Activated CD8-positive, alpha-beta T cell treated with anti-CD3 and anti-CD28 coated beads, Interleukin-2, amount 10 ng/mL, durations not matched to agents 7 days and 5 days (primary cell): ENCODE results near the gene ZNF429. TPM values are rescaled to one million over a fixed set of nuclear protein-coding genes. Genes with fewer than 3 reads are reported as not detected.

Experiments
- ATAC-seq: fragments of 150-1000 bp; cut with Tn5 transposase; one replicate; pipeline ENCODE4 v1.10.0; 2021; ENCODE audit warnings: moderate library complexity
- CTCF ChIA-PET: fragments of 350-600 bp; sonication (Branson Sonifier 250); formaldehyde crosslinking; loops from one replicate; lab custom pipeline; 2021; ENCODE audit warnings: antibody characterized with exemption; lab: Charles Lee
- POLR2A ChIA-PET: fragments of 350-600 bp; sonication (Branson Sonifier 250); formaldehyde crosslinking; loops from one replicate; lab custom pipeline; 2021; ENCODE audit warnings: antibody characterized with exemption; lab: Charles Lee
- DNase-seq: peaks from one replicate; pipeline ENCODE4 v3.0.0-alpha.2; 2020
- H3K27ac Mint-ChIP-seq: one replicate; pipeline ENCODE4 v1.8.0; 2021; ENCODE audit warnings: mild to moderate bottlenecking, mixed read lengths
- H3K27me3 Mint-ChIP-seq: one replicate; pipeline ENCODE4 v1.8.0; 2021; ENCODE audit warnings: low read depth, mixed read lengths
- H3K36me3 Mint-ChIP-seq: one replicate; pipeline ENCODE4 v1.8.0; 2021; ENCODE audit warnings: low read depth, mixed read lengths
- H3K4me1 Mint-ChIP-seq: one replicate; pipeline ENCODE4 v1.8.0; 2021; ENCODE audit warnings: low read depth, mixed read lengths
- H3K4me3 Mint-ChIP-seq: one replicate; pipeline ENCODE4 v1.8.0; 2021; ENCODE audit warnings: mild to moderate bottlenecking, mixed read lengths
- H3K9me3 Mint-ChIP-seq: one replicate; pipeline ENCODE4 v1.8.0; 2022; ENCODE audit warnings: mixed read lengths; ENCODE audit not compliant: insufficient read depth
- total RNA-seq, 2 experiments: library from RNA; stranded (reverse); gene quantifications; one replicate each; pipeline ENCODE4 v1.2.3, GENCODE V29; 2021

Gene ZNF429
- total RNA-seq, 2 experiments from 2014 or later, result 13.0 to 14.0 TPM

- DNase-seq (peak; percentile 38), ATAC-seq (peak; percentile 47)
- Mint-ChIP-seq H3K27ac (peak overlapping the region; percentile 48), H3K27me3 (no peaks in the 10 kb centered on the region), H3K4me1 (peaks cover 29% of the 10 kb centered on the region), H3K4me3 (peak overlapping the region; percentile 0), H3K9me3 (peaks cover 29% of the 10 kb centered on the region), H3K36me3 (peaks cover 15% of the 10 kb centered on the region)
- POLR2A ChIA-PET, result interaction anchor here (2.1 to 2.8 kb wide), 2 partner anchors 11 to 74 kb away, joined by 9 to 18 read pairs; partner anchors contain the start of gene ZNF429
- CTCF ChIA-PET, result interaction anchor here (0.6 to 1.1 kb wide), 3 partner anchors 11 to 77 kb away, joined by 3 read pairs; no protein-coding TSS in a partner anchor
These were observed 74.7 kb downstream of the ZNF429 start for GRCh38 chr19:21580101-21580500.

- H3K4me1 Mint-ChIP-seq, result peaks cover 31% of the 10 kb centered on the region
- POLR2A ChIA-PET, result interaction anchor here (2.1 to 2.8 kb wide), 2 partner anchors 12 to 75 kb away, joined by 9 to 18 read pairs; partner anchors contain the start of gene ZNF429
- peak overlapping the region; percentile 0 for H3K4me3 Mint-ChIP-seq
- H3K27me3 Mint-ChIP-seq, result no peaks in the 10 kb centered on the region
- CTCF ChIA-PET, result interaction anchor here (1.1 kb wide), 1 partner anchor 11 kb away, joined by 3 read pairs; no protein-coding TSS in a partner anchor
- peaks cover 15% of the 10 kb centered on the region for H3K36me3 Mint-ChIP-seq
- peaks cover 26% of the 10 kb centered on the region for H3K9me3 Mint-ChIP-seq
- no peak for ATAC-seq
- no peak for DNase-seq
- peak overlapping the region; percentile 48 for H3K27ac Mint-ChIP-seq
These were observed 75.4 kb downstream of the ZNF429 start for GRCh38 chr19:21580818-21581217.

- Mint-ChIP-seq H3K27me3 (no peaks in the 10 kb centered on the region), H3K27ac (no peak overlapping the region), H3K9me3 (peaks cover 20% of the 10 kb centered on the region), H3K36me3 (peaks cover 15% of the 10 kb centered on the region), H3K4me1 (peaks cover 31% of the 10 kb centered on the region), H3K4me3 (no peak overlapping the region)
- CTCF ChIA-PET, result no interaction called here
- DNase-seq (no peak), ATAC-seq (no peak)
- POLR2A ChIA-PET, result interaction anchor here (2.8 kb wide), 1 partner anchor 76 kb away, joined by 18 read pairs; the partner anchor contains the start of gene ZNF429
These were observed 76.3 kb downstream of the ZNF429 start for GRCh38 chr19:21581646-21582240.

DNA sequence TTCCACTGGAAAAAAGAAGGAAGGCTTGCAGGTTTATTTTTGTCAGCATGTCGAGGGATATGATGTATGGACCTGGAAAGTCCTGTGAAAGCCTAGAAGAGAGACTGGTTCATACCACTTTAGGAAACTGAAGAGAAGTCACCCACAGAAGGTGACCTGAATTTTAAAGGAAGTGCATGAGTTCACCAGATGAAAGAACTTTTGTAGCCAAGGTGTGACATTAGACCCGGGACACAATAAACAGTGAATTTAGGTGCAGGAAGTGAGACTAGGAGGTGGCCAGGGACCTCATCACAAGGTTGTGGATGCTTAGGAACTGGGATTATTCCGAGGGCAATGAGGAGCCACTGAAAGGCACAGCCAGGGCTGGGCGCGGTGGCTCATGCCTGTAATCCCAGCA, 79.1 kb downstream of the ZNF429 start:
- Mint-ChIP-seq H3K4me3 (no peak overlapping the region), H3K27ac (no peak overlapping the region), H3K9me3 (peaks cover 15% of the 10 kb centered on the region), H3K27me3 (no peaks in the 10 kb centered on the region), H3K36me3 (peaks cover 12% of the 10 kb centered on the region), H3K4me1 (peaks cover 32% of the 10 kb centered on the region)
- CTCF ChIA-PET, result no interaction called here
- ATAC-seq, result no peak
- no peak for DNase-seq
- POLR2A ChIA-PET, result interaction anchor here (2.4 kb wide), 1 partner anchor 79 kb away, joined by 9 read pairs; the partner anchor contains the start of gene ZNF429

- Mint-ChIP-seq H3K4me1 (peaks cover 23% of the 10 kb centered on the region), H3K27ac (no peak overlapping the region), H3K36me3 (peaks cover 12% of the 10 kb centered on the region), H3K4me3 (peak overlapping the region; percentile 12), H3K9me3 (peaks cover 14% of the 10 kb centered on the region), H3K27me3 (no peaks in the 10 kb centered on the region)
- DNase-seq (no peak), ATAC-seq (no peak)
- ChIA-PET POLR2A (interaction anchor here (2.4 kb wide), 1 partner anchor 80 kb away, joined by 9 read pairs; the partner anchor contains the start of gene ZNF429), CTCF (no interaction called here)
These were observed 80.0 kb downstream of the ZNF429 start for GRCh38 chr19:21585281-21585890.

- ATAC-seq (peak; percentile 79), DNase-seq (peak; percentile 40)
- peaks cover 16% of the 10 kb centered on the region for H3K4me1 Mint-ChIP-seq
- H3K27ac Mint-ChIP-seq, result no peak overlapping the region
- peak overlapping the region; percentile 61 for H3K4me3 Mint-ChIP-seq
- POLR2A ChIA-PET, result interaction anchor here (2.4 kb wide), 1 partner anchor 81 kb away, joined by 9 read pairs; the partner anchor contains the start of gene ZNF429
- peaks cover 8% of the 10 kb centered on the region for H3K36me3 Mint-ChIP-seq
- H3K9me3 Mint-ChIP-seq, result peaks cover 7% of the 10 kb centered on the region
- H3K27me3 Mint-ChIP-seq, result no peaks in the 10 kb centered on the region
- CTCF ChIA-PET, result no interaction called here
These were observed 81.1 kb downstream of the ZNF429 start for GRCh38 chr19:21586311-21587116.

DNA sequence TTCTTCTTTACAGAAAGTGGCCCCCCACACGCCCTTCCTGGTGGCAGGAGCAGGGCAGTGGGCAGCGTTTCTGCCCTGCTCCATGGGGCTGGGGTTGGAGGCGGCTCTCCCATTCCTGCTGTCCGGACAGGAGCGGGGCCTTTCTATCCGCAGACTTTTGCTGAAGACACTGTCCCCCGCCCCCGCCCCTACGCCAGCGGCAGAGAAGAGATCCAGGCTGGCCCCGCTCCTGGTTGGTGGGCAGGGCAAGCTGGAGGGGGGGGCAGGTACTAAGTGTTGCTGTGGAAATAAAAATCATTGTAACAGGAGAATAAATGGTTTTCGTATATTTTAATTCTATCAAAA, 81.7 kb downstream of the ZNF429 start:
- no peak overlapping the region for H3K27ac Mint-ChIP-seq
- ChIA-PET POLR2A (no interaction called here), CTCF (no interaction called here)
- peak overlapping the region; percentile 61 for H3K4me3 Mint-ChIP-seq
- H3K4me1 Mint-ChIP-seq, result peaks cover 16% of the 10 kb centered on the region
- ATAC-seq, result no peak
- peaks cover 3% of the 10 kb centered on the region for H3K9me3 Mint-ChIP-seq
- H3K36me3 Mint-ChIP-seq, result peaks cover 3% of the 10 kb centered on the region
- no peaks in the 10 kb centered on the region for H3K27me3 Mint-ChIP-seq
- DNase-seq, result no peak

DNA sequence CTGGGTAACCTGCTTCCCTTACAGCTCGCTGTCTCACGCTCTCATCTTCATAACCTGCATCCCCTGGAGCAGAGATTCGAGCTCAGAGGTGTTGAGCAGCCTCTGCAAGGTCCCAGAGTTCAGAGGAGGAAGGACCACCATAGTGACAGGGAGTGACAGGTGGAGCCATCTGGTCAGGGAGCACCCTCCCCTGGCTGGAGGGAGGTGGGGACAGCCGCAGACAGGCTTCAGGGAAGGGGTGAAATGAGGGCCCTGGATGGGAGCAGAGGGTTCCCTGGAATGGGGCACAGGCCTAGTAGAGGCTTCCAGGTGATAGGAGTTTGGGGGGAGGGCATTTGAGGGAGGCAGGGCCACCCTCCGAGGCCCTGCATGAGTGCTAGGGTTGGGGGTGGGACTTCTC, 82.1 kb downstream of the ZNF429 start:
- no peak overlapping the region for H3K4me3 Mint-ChIP-seq
- peaks cover 16% of the 10 kb centered on the region for H3K4me1 Mint-ChIP-seq
- H3K9me3 Mint-ChIP-seq, result peaks cover 3% of the 10 kb centered on the region
- peaks cover 2% of the 10 kb centered on the region for H3K36me3 Mint-ChIP-seq
- H3K27me3 Mint-ChIP-seq, result no peaks in the 10 kb centered on the region
- H3K27ac Mint-ChIP-seq, result no peak overlapping the region
- POLR2A ChIA-PET, result no interaction called here
- ATAC-seq, result no peak
- no peak for DNase-seq
- CTCF ChIA-PET, result no interaction called here

DNA sequence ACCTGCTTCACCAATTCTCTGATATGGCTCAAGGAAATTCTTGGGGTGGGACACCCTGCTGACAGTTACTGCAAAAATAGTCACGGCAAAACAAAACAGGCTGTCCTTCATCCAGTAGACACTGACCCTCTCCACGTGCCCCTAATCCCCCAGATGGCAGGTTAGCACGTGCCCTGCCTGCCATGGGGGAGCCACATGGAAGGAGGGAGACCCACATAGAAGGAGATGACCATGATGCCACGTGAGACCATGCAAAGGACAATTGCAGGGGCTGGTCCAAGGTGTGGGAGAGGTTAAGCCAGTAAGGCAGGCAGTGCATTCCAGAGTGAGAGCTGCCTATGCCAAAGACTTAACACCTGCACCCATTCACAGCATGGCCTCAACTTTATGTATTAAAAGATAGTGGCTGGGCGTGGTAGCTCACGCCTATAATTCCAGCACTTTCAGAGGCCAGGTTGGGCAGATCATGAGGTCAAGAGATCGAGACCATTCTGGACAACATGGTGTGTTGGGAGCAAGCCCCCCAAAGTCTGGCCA, 82.7 kb downstream of the ZNF429 start:
- Mint-ChIP-seq H3K4me3 (no peak overlapping the region), H3K27me3 (no peaks in the 10 kb centered on the region)
- POLR2A ChIA-PET, result no interaction called here

DNA sequence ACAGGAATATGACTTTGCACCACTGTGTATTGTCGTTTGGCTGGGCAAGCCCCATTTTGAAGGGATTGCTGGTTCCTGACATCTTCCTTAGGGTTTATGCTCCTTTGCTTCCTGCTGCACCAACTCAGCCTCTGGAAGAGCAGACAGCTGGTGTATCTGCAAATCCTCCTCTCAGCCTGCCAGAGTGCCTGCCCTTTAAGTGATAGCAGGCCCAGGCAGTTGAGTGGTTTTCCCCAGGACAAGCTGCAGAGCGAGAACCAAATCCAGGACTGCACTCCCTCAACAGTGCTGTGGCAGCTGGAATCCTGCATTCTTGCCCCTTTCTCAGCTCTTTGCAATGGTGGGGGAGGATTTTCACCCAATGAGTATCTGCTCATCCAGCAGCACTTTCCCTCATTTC, 85.5 kb downstream of the ZNF429 start:
- Mint-ChIP-seq H3K27me3 (no peaks in the 10 kb centered on the region), H3K27ac (no peak overlapping the region), H3K4me3 (no peak overlapping the region), H3K9me3 (no peaks in the 10 kb centered on the region), H3K36me3 (no peaks in the 10 kb centered on the region), H3K4me1 (peaks cover 3% of the 10 kb centered on the region)
- ChIA-PET CTCF (no interaction called here), POLR2A (no interaction called here)
- DNase-seq (no peak), ATAC-seq (no peak)

More for the DNA sequence above, 82.7 kb downstream of the ZNF429 start:
- peaks cover 16% of the 10 kb centered on the region for H3K4me1 Mint-ChIP-seq
- ATAC-seq (no peak), DNase-seq (no peak)
- H3K36me3 Mint-ChIP-seq, result no peaks in the 10 kb centered on the region
- CTCF ChIA-PET, result no interaction called here
- H3K27ac Mint-ChIP-seq, result no peak overlapping the region
- peaks cover 3% of the 10 kb centered on the region for H3K9me3 Mint-ChIP-seq

GRCh38 chr19:21593008-21593481, 87.6 kb downstream of the ZNF429 start:
- POLR2A ChIA-PET, result no interaction called here
- no peak for DNase-seq
- no peak for ATAC-seq
- Mint-ChIP-seq H3K9me3 (no peaks in the 10 kb centered on the region), H3K27ac (no peak overlapping the region), H3K36me3 (no peaks in the 10 kb centered on the region), H3K4me3 (no peak overlapping the region), H3K27me3 (no peaks in the 10 kb centered on the region), H3K4me1 (no peaks in the 10 kb centered on the region)
- CTCF ChIA-PET, result no interaction called here
